B cell (primary cell): ENCODE results near the gene TESK2. TPM values are rescaled to one million over a fixed set of nuclear protein-coding genes. Genes with fewer than 3 reads are reported as not detected.

Source experiments
- ATAC-seq: fragments of 200-7000 bp; cut with Tn5 transposase; one replicate; pipeline ENCODE4 v1.10.0; 2021; ENCODE audit warnings: low read depth, mild to moderate bottlenecking, moderate number of reproducible peaks, moderate library complexity
- CTCF ChIA-PET: fragments of 350-600 bp; sonication (Branson Sonifier 250); formaldehyde crosslinking; loops from one replicate; lab custom pipeline; 2021; ENCODE audit warnings: antibody characterized with exemption, inconsistent platforms; lab: Charles Lee
- POLR2A ChIA-PET: fragments of 350-600 bp; sonication (Branson Sonifier 250); formaldehyde crosslinking; loops from one replicate; lab custom pipeline; 2021; ENCODE audit warnings: antibody characterized with exemption; lab: Charles Lee
- DNase-seq: peaks from one replicate; pipeline ENCODE4 v3.0.0; 2013
- H2AFZ ChIP-seq: 2 replicates; pipeline ENCODE4 v1.6.1; 2012; ENCODE audit warnings: mild to moderate bottlenecking, low read depth, low read length; ENCODE audit not compliant: insufficient read depth, poor library complexity, severe bottlenecking
- H3K27ac ChIP-seq, 2 donors: 1 replicate in 1 of 2; 2 replicates in 1 of 2; pipeline ENCODE4 v1.5.1; 2012 to 2013; ENCODE audit warnings: low read length in 2 of 2, mild to moderate bottlenecking in 2 of 2, moderate library complexity in 1 of 2
- H3K27me3 ChIP-seq, 4 experiments: fragments of 200-600 bp in 1 of 4; sonication (generic) in 1 of 4; replicated peaks in 1 of 4; 1 replicate in 2 of 4; 2 replicates in 2 of 4; pipeline versions ENCODE4 v1.6.1 to v1.7.0; 2013 to 2016; ENCODE audit warnings: low read length in 3 of 4, mild to moderate bottlenecking in 2 of 4, mixed read lengths in 1 of 4, moderate library complexity in 1 of 4; ENCODE audit not compliant: insufficient read depth in 4 of 4, control insufficient read depth in 3 of 4; ENCODE audit errors: control extremely low read depth in 1 of 4
- H3K36me3 ChIP-seq, 2 experiments: replicated peaks in 1 of 2; 1 replicate in 1 of 2; 2 replicates in 1 of 2; pipeline versions ENCODE4 v1.6.1 to v1.7.1; 2013; ENCODE audit warnings: low read length in 1 of 2; ENCODE audit not compliant: insufficient read depth in 2 of 2, control insufficient read depth in 1 of 2; ENCODE audit errors: control extremely low read depth in 1 of 2, extremely low read depth in 1 of 2
- H3K4me1 ChIP-seq, 2 donors: fragments of 200-600 bp in 1 of 2; sonication (generic) in 1 of 2; 1 replicate in 1 of 2; 2 replicates in 1 of 2; pipeline versions ENCODE4 v1.5.1 to v1.6.1; 2013 to 2017; ENCODE audit warnings: low read length in 2 of 2; ENCODE audit not compliant: control insufficient read depth in 2 of 2, insufficient read depth in 2 of 2
- H3K4me2 ChIP-seq: replicated peaks from 2 replicates; pipeline ENCODE3; 2012; ENCODE audit warnings: mild to moderate bottlenecking, low read depth, low read length; ENCODE audit not compliant: poor library complexity, severe bottlenecking
- H3K4me3 ChIP-seq, 5 experiments: fragments of 200-600 bp in 1 of 5; sonication (generic) in 1 of 5; 1 replicate in 3 of 5; 2 replicates in 2 of 5; pipeline versions ENCODE4 v1.5.1 to v1.7.0; 2011 to 2016; ENCODE audit warnings: low read length in 4 of 5, mild to moderate bottlenecking in 4 of 5, low read depth in 2 of 5, control low read depth in 1 of 5, moderate library complexity in 1 of 5; ENCODE audit not compliant: insufficient read depth in 1 of 5; ENCODE audit errors: control extremely low read depth in 1 of 5, extremely low read depth in 1 of 5
- H3K79me2 ChIP-seq: fragments of 200-600 bp; sonication (generic); one replicate; pipeline ENCODE4 v1.6.0; 2016; ENCODE audit warnings: low read length; ENCODE audit not compliant: control insufficient read depth, insufficient read depth
- H3K9ac ChIP-seq: fragments of 200-600 bp; sonication (generic); 2 replicates; pipeline ENCODE4 v1.6.1; 2017; ENCODE audit warnings: mild to moderate bottlenecking, low read length, moderate library complexity
- H3K9me3 ChIP-seq, 3 donors: one replicate each; pipeline versions ENCODE4 v1.6.1 to v1.7.1; 2013; ENCODE audit warnings: low read length in 2 of 3; ENCODE audit not compliant: control insufficient read depth in 2 of 3, insufficient read depth in 1 of 3; ENCODE audit errors: control extremely low read depth in 1 of 3
- H4K20me1 ChIP-seq: 2 replicates; pipeline ENCODE4 v1.6.0; 2012; ENCODE audit warnings: mild to moderate bottlenecking, low read length; ENCODE audit not compliant: insufficient read depth, control insufficient read depth, poor library complexity, severe bottlenecking
- H3K27ac Mint-ChIP-seq: one replicate; pipeline ENCODE4 v1.8.0; 2021; ENCODE audit warnings: mixed read lengths
- H3K27me3 Mint-ChIP-seq: one replicate; pipeline ENCODE4 v1.8.0; 2021; ENCODE audit warnings: mixed read lengths
- H3K4me1 Mint-ChIP-seq: one replicate; pipeline ENCODE4 v1.8.0; 2021; ENCODE audit warnings: mixed read lengths
- H3K4me3 Mint-ChIP-seq: one replicate; pipeline ENCODE4 v1.8.0; 2021; ENCODE audit warnings: mixed read lengths
- H3K9me3 Mint-ChIP-seq: one replicate; pipeline ENCODE4 v1.8.0; 2022; ENCODE audit warnings: mixed read lengths; ENCODE audit not compliant: insufficient read depth
- CTCF ChIP-seq: fragments of 200-600 bp; IDR thresholded peaks from one replicate; pipeline ENCODE4 v1.8.0; 2022; ENCODE audit warnings: antibody characterized with exemption, mild to moderate bottlenecking
- EZH2 ChIP-seq: IDR thresholded peaks from 2 replicates; pipeline ENCODE4 v1.6.1; 2012; ENCODE audit warnings: borderline replicate concordance, low read depth, mild to moderate bottlenecking, moderate library complexity, low read length; ENCODE audit not compliant: insufficient read depth, poor library complexity, severe bottlenecking
- WGBS: methylation state at CpG from one replicate; pipeline ENCODE4 v1.1.5; 2013; ENCODE audit warnings: missing lambda C conversion rate; ENCODE audit not compliant: insufficient coverage; 5-methylcytosine and 5-hydroxymethylcytosine counted together
- intact Hi-C: fragments of 100-400 bp; cut with micrococcal nuclease; formaldehyde crosslinking; loops from one replicate; pipeline ENCODE4 v1.10.0; 2022
- polyA plus RNA-seq: library from polyadenylated mRNA; depleted of rRNA; stranded (reverse); fragments of >200 nt; gene quantifications from 2 replicates; pipeline ENCODE4 v1.2.3, GENCODE V29; 2012
- total RNA-seq, 2 donors: library from RNA; stranded (reverse); fragments of 120-200 nt in 1 of 2; gene quantifications; 1 replicate in 1 of 2; 2 replicates in 1 of 2; pipeline versions ENCODE4 v1.2.3 to v1.2.4, GENCODE V29; 2013 to 2022

The TESK2 gene
- total and polyA plus RNA-seq, 2 donors (not counting 1 experiment from before 2014, with no cell fraction given) = 21.7 to 27.0 TPM

- ChIA-PET POLR2A (interaction anchor here (0.7 kb wide), 1 partner anchor 11 kb away, joined by 5 read pairs; no protein-coding TSS in a partner anchor), CTCF (interaction anchor here (0.7 to 0.9 kb wide), 2 partner anchors 23 to 40 kb away, joined by 3 to 4 read pairs; no protein-coding TSS in a partner anchor)
- no peak overlapping the region for H3K4me2 ChIP-seq
- no peaks in the 10 kb centered on the region for H4K20me1 ChIP-seq
- H3K9ac ChIP-seq = no peak overlapping the region
- no peaks in the 10 kb centered on the region for H3K9me3 Mint-ChIP-seq
- no peak for ATAC-seq
- no peak overlapping the region for H2AFZ ChIP-seq
- no peaks in the 10 kb centered on the region for H3K27me3 Mint-ChIP-seq
- H3K4me3 Mint-ChIP-seq = no peak overlapping the region
- intact Hi-C loops = no loop called here
- no peak overlapping the region for H3K27ac ChIP-seq
- H3K36me3 ChIP-seq = no peaks in the 10 kb centered on the region
- H3K79me2 ChIP-seq = no peaks in the 10 kb centered on the region
- DNase-seq = no peak
- H3K4me1 ChIP-seq = no peaks in the 10 kb centered on the region
- no peak overlapping the region for H3K27ac Mint-ChIP-seq
- no peaks in the 10 kb centered on the region for H3K27me3 ChIP-seq
- no peaks in the 10 kb centered on the region for H3K9me3 ChIP-seq
- H3K4me1 Mint-ChIP-seq = no peaks in the 10 kb centered on the region
- no peak overlapping the region for H3K4me3 ChIP-seq
- TF ChIP-seq CTCF (no peak), EZH2 (no peak)
- WGBS = 73% methylated on average over 3 of the region's 5 CpGs
Measured at GRCh38 chr1:45531873-45532272, 40.9 kb upstream of the TESK2 start.

GRCh38 chr1:45530632-45531135, 39.7 kb upstream of the TESK2 start:
- Histone ChIP-seq H3K27ac (no peak overlapping the region), H3K4me1 (no peaks in the 10 kb centered on the region), H4K20me1 (no peaks in the 10 kb centered on the region), H3K36me3 (no peaks in the 10 kb centered on the region), H3K9me3 (no peaks in the 10 kb centered on the region), H2AFZ (no peak overlapping the region), H3K4me3 (no peak overlapping the region), H3K4me2 (no peak overlapping the region), H3K79me2 (no peaks in the 10 kb centered on the region), H3K27me3 (no peaks in the 10 kb centered on the region), H3K9ac (no peak overlapping the region)
- WGBS = 97% methylated on average over 7 of the region's 11 CpGs
- POLR2A ChIA-PET = no interaction called here
- Mint-ChIP-seq H3K27ac (no peak overlapping the region), H3K9me3 (no peaks in the 10 kb centered on the region), H3K4me1 (no peaks in the 10 kb centered on the region), H3K27me3 (no peaks in the 10 kb centered on the region), H3K4me3 (no peak overlapping the region)
- ATAC-seq = no peak
- TF ChIP-seq CTCF = no peak
- CTCF ChIA-PET = interaction anchor here (0.7 to 0.8 kb wide), 2 partner anchors 20 to 33 kb away, joined by 3 read pairs; no protein-coding TSS in a partner anchor
- intact Hi-C loops = no loop called here
- DNase-seq = no peak
